HG02852 (cell line): ENCODE results near the gene AOC2.
A peak's percentile ranks its signal among the peaks of the same experiment; 100 is the strongest.
"Not testable (repeated sequence)": the region's sequence is repeated elsewhere in the genome, so short reads cannot be mapped to it uniquely, and the experiment has no call there.

Experiments
- ATAC-seq: cut with Tn5 transposase; IDR thresholded peaks from one replicate; pipeline ENCODE4 v1.9.1; 2021; ENCODE audit warnings: mild to moderate bottlenecking, moderate library complexity; ENCODE audit not compliant: unreplicated experiment

Gene AOC2

DNA sequence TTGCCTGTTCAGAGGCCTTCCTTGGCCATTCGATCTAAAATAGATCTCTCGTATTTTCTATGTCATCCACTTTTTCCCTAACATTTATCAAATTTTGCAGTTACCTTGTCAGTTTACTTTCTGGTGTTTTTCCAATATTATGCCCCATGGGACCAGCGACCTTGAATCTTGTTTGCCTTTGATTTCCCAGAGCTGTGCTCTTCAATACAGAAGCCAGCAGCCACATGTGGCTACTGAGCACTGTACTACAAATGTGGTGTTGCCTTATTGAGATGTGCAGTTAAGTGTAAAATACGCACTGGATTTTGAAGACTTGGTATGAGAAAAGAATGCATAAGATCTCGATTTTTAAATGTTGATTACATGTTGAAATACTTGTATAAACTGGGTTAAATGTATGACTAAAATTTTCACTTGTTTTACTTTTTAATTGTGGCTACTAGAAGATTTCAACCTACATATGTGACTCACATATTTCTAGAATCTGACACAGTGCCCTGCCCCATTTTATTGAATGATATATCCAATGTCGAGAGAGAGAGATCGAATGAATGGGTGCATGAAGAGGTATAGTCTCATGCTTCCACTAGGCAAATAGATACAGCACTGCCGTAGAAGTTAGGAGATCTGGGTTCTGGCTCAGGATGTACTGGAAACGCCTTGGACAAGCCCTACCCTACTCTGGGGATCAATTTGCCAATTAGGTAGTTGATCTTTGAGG, 12.0 kb upstream of the AOC2 start:
- ATAC-seq, result peak; percentile 20

- ATAC-seq, result peak; percentile 87
Measured at GRCh38 chr17:42832934-42833766, 11.2 kb upstream of the AOC2 start, which contains the start of gene PSME3. Gene PSME3, plus strand, starts transcription at chr17:42833397. Its CDS starts 235 bp downstream, at chr17:42833632.

DNA sequence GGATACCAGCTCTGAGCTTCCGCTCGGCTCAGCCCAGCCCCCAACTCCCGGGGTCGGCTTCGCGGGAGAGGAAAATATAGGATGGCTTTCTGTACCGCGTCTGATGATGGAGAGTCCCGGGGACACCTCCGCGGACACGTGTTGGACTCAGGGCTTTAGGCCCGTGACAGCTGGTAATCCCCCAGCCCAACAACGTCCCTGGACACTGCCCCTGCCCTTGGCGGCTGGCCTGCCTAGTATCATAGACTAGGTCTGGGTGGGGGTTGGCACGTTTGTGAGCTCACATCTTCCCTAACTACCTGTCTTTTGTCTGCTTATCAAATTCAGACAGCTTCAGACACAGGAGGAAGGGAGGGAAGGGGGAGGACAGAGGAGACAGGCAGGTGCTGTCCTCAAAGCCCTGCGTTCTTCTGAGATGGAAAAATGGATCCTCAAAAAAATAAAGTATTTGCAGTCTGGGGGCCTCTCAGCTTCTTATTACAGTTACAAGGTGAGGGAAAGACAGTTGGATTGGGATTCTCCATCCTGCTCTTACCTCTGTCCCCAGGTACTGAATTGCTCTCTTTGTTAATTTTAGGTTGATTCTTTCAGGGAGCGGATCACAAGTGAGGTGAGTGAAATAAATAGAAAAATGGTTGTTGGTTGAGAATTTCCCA, 10.5 kb upstream of the AOC2 start:
- no peak for ATAC-seq

DNA sequence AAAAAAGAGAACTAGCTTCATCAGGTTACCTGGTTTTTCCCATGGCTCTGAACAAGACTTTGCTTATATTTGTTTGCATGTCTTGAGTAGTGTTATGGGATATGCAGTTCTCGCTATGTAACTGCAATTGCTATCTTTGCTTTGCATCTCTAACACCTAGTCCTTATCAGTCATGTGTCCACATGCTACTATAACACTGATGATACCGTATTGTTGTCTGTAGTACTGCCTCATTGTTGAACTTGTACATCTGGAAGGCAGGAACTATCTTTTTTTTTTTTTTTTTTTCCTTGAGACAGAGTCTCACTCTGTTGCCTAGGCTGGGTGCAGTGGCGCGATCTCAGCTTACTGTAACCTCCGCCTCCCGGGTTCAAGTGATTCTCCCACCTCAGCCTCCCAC, 8.6 kb upstream of the AOC2 start:
- ATAC-seq, result no peak

- ATAC-seq, result no peak
Measured at GRCh38 chr17:42841975-42842685, 2.2 kb upstream of the AOC2 start.

GRCh38 chr17:42843358-42843934, 934 bp upstream of the AOC2 start:
- ATAC-seq, result no peak

DNA sequence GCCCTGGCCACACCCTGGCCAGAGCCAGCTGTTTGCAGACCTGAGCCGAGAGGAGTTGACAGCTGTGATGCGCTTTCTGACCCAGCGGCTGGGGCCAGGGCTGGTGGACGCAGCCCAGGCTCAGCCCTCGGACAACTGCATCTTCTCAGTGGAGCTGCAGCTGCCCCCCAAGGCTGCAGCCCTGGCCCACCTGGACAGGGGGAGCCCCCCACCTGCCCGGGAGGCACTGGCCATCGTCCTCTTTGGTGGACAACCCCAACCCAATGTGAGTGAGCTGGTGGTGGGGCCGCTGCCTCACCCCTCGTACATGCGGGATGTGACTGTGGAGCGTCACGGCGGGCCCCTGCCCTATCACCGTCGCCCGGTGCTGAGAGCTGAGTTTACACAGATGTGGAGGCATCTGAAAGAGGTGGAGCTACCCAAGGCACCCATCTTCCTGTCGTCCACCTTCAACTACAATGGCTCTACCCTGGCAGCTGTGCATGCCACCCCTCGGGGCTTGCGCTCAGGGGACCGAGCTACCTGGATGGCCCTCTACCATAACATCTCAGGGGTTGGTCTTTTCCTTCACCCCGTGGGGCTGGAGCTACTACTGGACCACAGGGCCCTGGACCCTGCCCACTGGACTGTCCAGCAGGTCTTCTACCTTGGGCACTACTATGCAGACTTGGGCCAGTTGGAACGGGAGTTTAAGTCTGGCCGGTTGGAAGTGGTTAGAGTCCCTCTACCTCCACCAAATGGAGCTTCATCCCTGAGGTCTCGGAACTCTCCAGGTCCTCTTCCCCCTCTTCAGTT, 578 bp downstream of the AOC2 start:
- ATAC-seq, result no peak

DNA sequence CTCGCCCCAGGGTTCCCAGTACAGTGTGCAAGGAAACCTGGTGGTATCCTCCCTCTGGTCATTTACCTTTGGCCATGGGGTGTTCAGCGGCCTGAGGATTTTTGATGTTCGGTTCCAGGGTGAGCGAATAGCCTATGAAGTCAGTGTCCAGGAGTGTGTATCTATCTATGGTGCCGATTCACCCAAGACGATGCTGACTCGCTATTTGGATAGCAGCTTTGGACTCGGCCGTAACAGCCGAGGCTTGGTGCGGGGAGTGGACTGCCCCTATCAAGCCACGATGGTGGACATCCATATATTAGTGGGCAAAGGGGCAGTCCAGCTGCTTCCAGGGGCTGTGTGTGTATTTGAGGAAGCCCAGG, 1.2 kb downstream of the AOC2 start:
- no peak for ATAC-seq

- no peak for ATAC-seq
Measured at GRCh38 chr17:42845918-42846593, 1.7 kb downstream of the AOC2 start.

DNA sequence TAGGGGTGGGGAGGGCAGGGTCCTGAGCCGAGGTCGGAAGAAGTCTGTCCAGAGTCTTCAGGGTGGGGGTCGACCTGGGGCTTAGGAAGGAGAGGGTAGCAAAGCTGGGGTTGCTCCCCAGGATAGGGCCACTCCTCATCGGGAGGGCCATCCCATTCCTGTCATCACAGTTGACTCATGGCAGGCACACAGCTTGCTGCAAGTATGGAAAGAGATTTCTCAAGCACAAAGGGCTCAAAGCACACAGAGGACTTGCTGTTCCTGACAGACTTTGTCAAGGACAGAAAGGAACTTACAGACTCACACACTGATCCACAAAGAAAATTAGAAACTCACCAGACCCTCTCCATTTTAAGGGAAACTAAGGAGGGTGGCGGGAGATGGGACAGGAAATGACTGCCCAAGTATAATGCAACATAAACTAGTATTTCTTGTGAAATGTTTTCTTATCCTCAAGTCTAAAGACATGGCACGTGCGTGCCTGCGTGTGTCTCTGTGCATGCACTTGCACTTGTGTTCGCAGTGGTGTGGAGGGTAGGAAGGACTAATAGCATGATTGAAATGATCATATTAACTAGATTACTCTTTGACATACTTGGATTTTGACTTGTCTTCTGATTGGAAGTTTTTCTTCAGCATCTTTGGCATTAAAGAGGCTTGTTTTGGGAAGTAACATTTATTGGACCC, 2.4 kb downstream of the AOC2 start:
- no peak for ATAC-seq

GRCh38 chr17:42848093-42848492, 3.7 kb downstream of the AOC2 start:
- ATAC-seq, result no peak

- no peak for ATAC-seq
Measured at GRCh38 chr17:42849031-42849430, 4.7 kb downstream of the AOC2 start.

DNA sequence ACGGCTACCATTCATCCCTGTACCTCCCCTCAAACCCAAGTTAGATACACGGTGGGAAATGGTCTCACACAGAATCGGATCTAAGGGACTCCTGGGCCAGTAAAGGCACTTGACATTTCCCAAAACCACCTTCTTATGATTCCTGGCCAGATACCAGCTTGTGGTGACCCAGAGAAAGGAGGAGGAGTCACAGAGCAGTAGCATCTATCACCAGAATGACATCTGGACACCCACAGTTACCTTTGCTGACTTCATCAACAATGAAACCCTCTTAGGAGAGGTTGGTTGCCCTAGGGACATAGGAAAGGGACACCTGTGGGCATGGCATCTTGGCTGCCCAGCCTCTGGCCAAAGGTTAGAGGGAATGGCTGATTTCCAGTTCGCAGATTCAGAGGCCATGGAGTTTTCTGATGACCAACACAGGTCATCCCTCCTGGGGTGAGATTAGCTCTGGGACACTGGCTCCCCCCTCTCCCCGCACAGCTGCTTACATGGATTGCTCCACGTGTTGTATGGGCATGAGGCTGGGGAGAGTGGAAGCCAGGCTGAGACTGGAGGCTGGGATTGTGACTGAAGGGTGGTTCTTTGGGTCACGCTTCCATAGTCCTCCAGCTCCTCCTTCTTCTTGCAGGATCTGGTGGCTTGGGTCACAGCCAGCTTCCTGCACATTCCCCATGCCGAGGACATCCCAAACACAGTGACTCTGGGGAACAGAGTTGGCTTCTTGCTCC, 5.2 kb downstream of the AOC2 start:
- no peak for ATAC-seq

GRCh38 chr17:42850954-42851353, 6.6 kb downstream of the AOC2 start, which contains the start of gene AOC3:
Gene AOC3, plus strand, starts transcription at chr17:42851199. Its CDS starts 145 bp downstream, at chr17:42851344.
- ATAC-seq, result no peak

DNA sequence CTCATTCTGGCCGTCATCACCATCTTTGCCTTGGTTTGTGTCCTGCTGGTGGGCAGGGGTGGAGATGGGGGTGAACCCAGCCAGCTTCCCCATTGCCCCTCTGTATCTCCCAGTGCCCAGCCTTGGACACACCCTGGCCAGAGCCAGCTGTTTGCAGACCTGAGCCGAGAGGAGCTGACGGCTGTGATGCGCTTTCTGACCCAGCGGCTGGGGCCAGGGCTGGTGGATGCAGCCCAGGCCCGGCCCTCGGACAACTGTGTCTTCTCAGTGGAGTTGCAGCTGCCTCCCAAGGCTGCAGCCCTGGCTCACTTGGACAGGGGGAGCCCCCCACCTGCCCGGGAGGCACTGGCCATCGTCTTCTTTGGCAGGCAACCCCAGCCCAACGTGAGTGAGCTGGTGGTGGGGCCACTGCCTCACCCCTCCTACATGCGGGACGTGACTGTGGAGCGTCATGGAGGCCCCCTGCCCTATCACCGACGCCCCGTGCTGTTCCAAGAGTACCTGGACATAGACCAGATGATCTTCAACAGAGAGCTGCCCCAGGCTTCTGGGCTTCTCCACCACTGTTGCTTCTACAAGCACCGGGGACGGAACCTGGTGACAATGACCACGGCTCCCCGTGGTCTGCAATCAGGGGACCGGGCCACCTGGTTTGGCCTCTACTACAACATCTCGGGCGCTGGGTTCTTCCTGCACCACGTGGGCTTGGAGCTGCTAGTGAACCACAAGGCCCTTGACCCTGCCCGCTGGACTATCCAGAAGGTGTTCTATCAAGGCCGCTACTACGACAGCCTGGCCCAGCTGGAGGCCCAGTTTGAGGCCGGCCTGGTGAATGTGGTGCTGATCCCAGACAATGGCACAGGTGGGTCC, 7.2 kb downstream of the AOC2 start:
- ATAC-seq, result not testable (repeated sequence)

- no peak for ATAC-seq
Measured at GRCh38 chr17:42852351-42852750, 8.0 kb downstream of the AOC2 start.

DNA sequence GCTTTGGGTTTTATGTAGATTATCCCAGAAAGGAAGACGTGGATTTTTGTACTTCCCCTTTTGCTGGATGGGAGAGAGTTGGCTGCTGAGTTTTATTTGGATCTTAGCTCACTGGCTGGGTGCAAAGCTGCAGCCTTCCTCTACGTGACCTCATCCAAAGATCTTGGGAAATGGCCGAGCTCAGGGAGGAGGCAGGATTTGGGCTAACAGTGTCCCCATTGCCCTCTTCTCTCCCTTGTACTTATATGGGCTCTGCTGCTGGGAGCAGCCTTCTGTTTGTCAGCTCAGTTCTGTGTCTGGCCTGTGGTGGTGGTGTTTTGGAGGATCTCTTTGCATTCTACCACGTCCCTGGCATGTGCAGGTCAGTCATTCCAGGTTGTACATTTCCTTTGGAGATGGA, 8.6 kb downstream of the AOC2 start:
- no peak for ATAC-seq
